CD4-positive, alpha-beta memory T cell (primary cell): ENCODE results near the gene ARMC9. TPM values are rescaled to one million over a fixed set of nuclear protein-coding genes. Genes with fewer than 3 reads are reported as not detected.
"Not testable (repeated sequence)": the region's sequence is repeated elsewhere in the genome, so short reads cannot be mapped to it uniquely, and the experiment has no call there.

ENCODE experiments used
- CTCF ChIA-PET: fragments of 350-600 bp; sonication (Branson Sonifier 250); formaldehyde crosslinking; loops from one replicate; lab custom pipeline; 2021; ENCODE audit warnings: inconsistent platforms; ENCODE audit not compliant: partially characterized antibody; lab: Charles Lee
- POLR2A ChIA-PET: fragments of 350-600 bp; sonication (Branson Sonifier 250); formaldehyde crosslinking; loops from one replicate; lab custom pipeline; 2021; ENCODE audit not compliant: partially characterized antibody; lab: Charles Lee
- DNase-seq, 5 donors: peaks; one replicate each; pipeline versions ENCODE4 v3.0.0 to v3.0.0-alpha.2; 2020 to 2022; ENCODE audit warnings: mixed read lengths in 1 of 5
- H3K27ac ChIP-seq: one replicate; pipeline ENCODE4 v1.7.0; 2013; ENCODE audit warnings: low read depth, low read length
- H3K27me3 ChIP-seq: 2 replicates; pipeline ENCODE4 v1.7.0; 2013; ENCODE audit warnings: mild to moderate bottlenecking, low read length, moderate library complexity; ENCODE audit not compliant: insufficient read depth
- H3K36me3 ChIP-seq: 2 replicates; pipeline ENCODE4 v1.7.0; 2013; ENCODE audit warnings: mild to moderate bottlenecking, low read length, moderate library complexity; ENCODE audit not compliant: insufficient read depth
- H3K4me1 ChIP-seq: 2 replicates; pipeline ENCODE4 v1.7.0; 2013; ENCODE audit warnings: mild to moderate bottlenecking, low read length, moderate library complexity; ENCODE audit not compliant: insufficient read depth
- H3K4me3 ChIP-seq, 2 donors: one replicate each; pipeline ENCODE4 v1.7.0; 2013; ENCODE audit warnings: low read length in 2 of 2, mild to moderate bottlenecking in 1 of 2
- H3K9me3 ChIP-seq, 2 donors: one replicate each; pipeline ENCODE4 v1.7.0; 2013; ENCODE audit warnings: low read length in 2 of 2, control low read depth in 1 of 2; ENCODE audit not compliant: control insufficient read depth in 1 of 2
- H3K27ac Mint-ChIP-seq, 7 donors: one replicate each; pipeline ENCODE4 v1.8.0; 2020 to 2021; ENCODE audit warnings: mixed read lengths in 7 of 7, mild to moderate bottlenecking in 6 of 7, inconsistent platforms in 3 of 7, moderate library complexity in 3 of 7
- H3K27me3 Mint-ChIP-seq, 2 donors: one replicate each; pipeline ENCODE4 v1.8.0; 2020 to 2021; ENCODE audit warnings: mixed read lengths in 2 of 2
- H3K36me3 Mint-ChIP-seq, 2 donors: one replicate each; pipeline ENCODE4 v1.8.0; 2020 to 2021; ENCODE audit warnings: mixed read lengths in 2 of 2, inconsistent platforms in 1 of 2, mild to moderate bottlenecking in 1 of 2
- H3K4me1 Mint-ChIP-seq, 4 donors: one replicate each; pipeline ENCODE4 v1.8.0; 2020 to 2021; ENCODE audit warnings: mixed read lengths in 4 of 4, mild to moderate bottlenecking in 1 of 4
- H3K4me3 Mint-ChIP-seq, 8 donors: one replicate each; pipeline ENCODE4 v1.8.0; 2020 to 2021; ENCODE audit warnings: mixed read lengths in 8 of 8, mild to moderate bottlenecking in 7 of 8, moderate library complexity in 6 of 8, inconsistent platforms in 3 of 8
- H3K9me3 Mint-ChIP-seq, 8 donors: one replicate each; pipeline ENCODE4 v1.8.0; 2020 to 2021; ENCODE audit warnings: mixed read lengths in 8 of 8, mild to moderate bottlenecking in 5 of 8, inconsistent platforms in 3 of 8, moderate library complexity in 1 of 8
- intact Hi-C: fragments of 100-400 bp; cut with micrococcal nuclease; formaldehyde crosslinking; loops from one replicate; pipeline ENCODE4 v1.15.1; 2023
- polyA plus RNA-seq, 2 donors: library from polyadenylated mRNA; unstranded; fragments of 300-500 nt; fragmentation: Illumina TruSeq; gene quantifications; one replicate each; pipeline ENCODE4 v1.2.3, GENCODE V29; 2021
- total RNA-seq, 2 experiments: library from RNA; stranded (reverse); gene quantifications; one replicate each; pipeline ENCODE4 v1.2.3, GENCODE V29; 2021

ARMC9 gene
- total and polyA plus RNA-seq, 4 experiments from 2014 or later = 0.50 to 1.4 (median 1.1) TPM; not detected in 1

DNA sequence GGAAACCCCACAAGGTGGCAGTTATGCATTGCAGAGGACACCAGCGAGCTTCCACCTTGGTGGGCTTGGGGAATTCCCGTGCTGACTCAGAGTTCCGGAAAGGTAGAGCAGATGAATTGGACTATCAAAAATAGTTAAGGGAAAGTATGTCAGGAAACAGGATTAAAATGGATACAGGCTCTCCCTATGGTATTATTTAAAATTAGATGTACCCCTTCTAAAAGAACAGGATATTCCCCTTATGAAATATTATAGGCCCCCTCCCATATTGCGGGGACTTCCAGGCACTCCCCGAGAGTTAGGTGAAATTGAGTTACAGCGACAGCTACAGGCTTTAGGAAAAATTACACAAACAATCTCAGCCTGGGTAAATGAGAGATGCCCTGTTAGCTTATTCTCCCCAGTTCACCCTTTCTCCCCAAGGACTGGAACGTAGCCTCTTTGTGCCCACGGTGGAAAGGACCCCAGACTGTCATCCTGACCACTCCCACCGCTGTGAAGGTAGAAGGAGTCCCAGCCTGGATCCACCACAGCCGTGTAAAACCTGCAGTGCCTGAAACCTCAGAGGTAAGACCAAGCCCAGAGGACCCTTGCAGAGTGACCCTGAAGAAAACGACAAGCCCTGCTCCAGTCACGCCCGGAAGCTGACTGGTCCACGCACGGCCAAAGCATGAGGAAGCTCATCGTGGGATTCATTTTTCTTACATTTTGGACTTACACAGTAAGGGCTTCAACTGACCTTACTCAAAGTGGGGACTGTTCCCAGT, 207.4 kb downstream of the ARMC9 start:
- H3K36me3 Mint-ChIP-seq, H3K27ac ChIP-seq, H3K4me1 ChIP-seq, H3K36me3 ChIP-seq, H3K9me3 ChIP-seq, H3K4me3 ChIP-seq, H3K27me3 ChIP-seq, POLR2A ChIA-PET: not testable (repeated sequence)
- CTCF ChIA-PET = interaction anchor here (0.7 to 2.9 kb wide), 6 partner anchors 31 to 303 kb away, joined by 3 to 12 read pairs (median 4); no protein-coding TSS in a partner anchor
- Mint-ChIP-seq H3K27ac (peak overlapping the region in 4 of 7 donors; percentile 17 to 78 (median 47)), H3K9me3 (peaks cover 0 to 16% (median 6%) of the 10 kb centered on the region in 8 donors), H3K4me3 (peak overlapping the region in 4 of 8 donors; percentile 9 to 56 (median 38)), H3K4me1 (peaks cover 7 to 20% (median 15%) of the 10 kb centered on the region in 4 donors), H3K27me3 (peaks cover 8 to 18% of the 10 kb centered on the region in 2 donors)
- peak in 3 of 5 donors; percentile 15 to 58 (median 16) for DNase-seq
- intact Hi-C loops = loop anchor here (1.0 kb wide), 1 partner anchor 301 kb away; no protein-coding TSS in a partner anchor

DNA sequence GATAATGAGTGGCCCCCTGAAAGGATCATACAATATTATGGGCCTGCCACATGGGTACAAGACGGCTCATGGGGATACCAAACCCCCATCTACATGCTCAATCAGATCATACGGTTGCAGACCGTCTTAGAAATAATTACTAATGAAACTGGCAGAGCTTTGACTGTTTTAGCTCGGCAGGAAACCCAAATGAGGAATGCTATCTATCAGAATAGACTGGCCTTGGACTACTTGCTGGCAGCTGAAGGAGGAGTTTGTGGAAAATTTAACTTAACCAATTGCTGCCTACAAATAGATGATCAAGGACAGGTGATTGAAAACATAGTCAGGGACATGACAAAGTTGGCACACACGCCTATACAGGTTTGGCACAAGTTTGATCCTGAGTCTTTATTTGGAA, 209.3 kb downstream of the ARMC9 start:
- H3K36me3 Mint-ChIP-seq, H3K27ac Mint-ChIP-seq, intact Hi-C loops, H3K4me3 ChIP-seq, H3K27ac ChIP-seq, H3K27me3 ChIP-seq, H3K4me3 Mint-ChIP-seq, H3K9me3 ChIP-seq, DNase-seq, H3K36me3 ChIP-seq, POLR2A ChIA-PET: not testable (repeated sequence)
- Mint-ChIP-seq H3K4me1 (peaks cover 10 to 28% (median 19%) of the 10 kb centered on the region in 4 donors), H3K9me3 (peaks cover 0 to 20% (median 8%) of the 10 kb centered on the region in 8 donors), H3K27me3 (peaks cover 16 to 23% of the 10 kb centered on the region in 2 donors)
- CTCF ChIA-PET = interaction anchor here (0.8 to 2.9 kb wide), 3 partner anchors 9 to 180 kb away, joined by 3 to 12 read pairs (median 4); no protein-coding TSS in a partner anchor
- peaks cover 19% of the 10 kb centered on the region for H3K4me1 ChIP-seq

DNA sequence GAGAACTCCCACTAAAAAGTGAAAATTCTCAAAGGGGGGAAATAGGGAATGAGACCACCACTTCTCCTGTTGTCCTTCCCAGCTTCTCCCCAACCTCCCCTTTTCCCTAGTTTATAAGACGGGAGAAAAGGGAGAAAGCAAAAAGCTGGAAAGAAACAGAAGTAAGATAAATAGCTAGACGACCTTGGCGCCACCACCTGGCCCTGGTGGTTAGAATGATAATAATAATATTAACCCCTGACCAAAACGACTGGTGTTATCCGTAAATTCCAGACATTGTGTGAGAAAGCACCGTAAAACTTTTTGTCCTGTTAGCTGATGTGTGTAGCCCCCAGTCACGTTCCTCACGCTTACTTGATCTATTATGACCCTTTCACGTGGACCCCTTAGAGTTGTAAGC, 209.9 kb downstream of the ARMC9 start:
- CTCF ChIA-PET = interaction anchor here (1.4 to 1.7 kb wide), 2 partner anchors 9 to 181 kb away, joined by 3 read pairs; no protein-coding TSS in a partner anchor
- H3K36me3 ChIP-seq, H3K27me3 ChIP-seq, H3K27ac Mint-ChIP-seq, intact Hi-C loops, DNase-seq, POLR2A ChIA-PET, H3K9me3 ChIP-seq, H3K27ac ChIP-seq, H3K36me3 Mint-ChIP-seq, H3K4me3 Mint-ChIP-seq, H3K4me3 ChIP-seq: not testable (repeated sequence)
- H3K4me1 Mint-ChIP-seq = peaks cover 10 to 29% (median 19%) of the 10 kb centered on the region in 4 donors
- H3K4me1 ChIP-seq = peaks cover 20% of the 10 kb centered on the region
- H3K27me3 Mint-ChIP-seq = peaks cover 19 to 25% of the 10 kb centered on the region in 2 donors
- H3K9me3 Mint-ChIP-seq = peaks cover 0 to 20% (median 8%) of the 10 kb centered on the region in 8 donors

DNA sequence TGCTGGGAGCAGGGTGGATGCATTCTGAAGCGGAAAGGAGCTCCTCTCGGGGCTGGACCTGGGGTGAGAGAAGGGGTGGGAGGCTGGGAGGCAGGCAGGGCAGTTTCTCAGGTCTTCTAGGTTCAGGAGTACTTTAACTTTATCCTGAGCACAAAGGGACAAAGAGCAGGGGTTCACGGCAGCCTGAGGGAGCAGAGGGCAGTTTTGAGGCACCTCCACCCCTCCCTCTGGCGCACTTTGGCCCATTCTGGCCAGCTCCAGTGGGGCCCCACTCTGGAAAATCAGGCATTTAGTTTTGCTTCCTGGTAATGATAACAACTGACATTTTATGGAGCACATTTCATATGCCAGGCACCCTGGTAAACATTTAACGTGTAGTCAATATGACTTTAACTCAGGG, 211.3 kb downstream of the ARMC9 start:
- Histone ChIP-seq H3K9me3 (no peaks in the 10 kb centered on the region), H3K4me1 (peaks cover 20% of the 10 kb centered on the region), H3K36me3 (no peaks in the 10 kb centered on the region), H3K27me3 (peaks cover 14% of the 10 kb centered on the region), H3K4me3 (no peak overlapping the region), H3K27ac (no peak overlapping the region)
- ChIA-PET CTCF (interaction anchor here (1.0 to 1.4 kb wide), 2 partner anchors 42 to 183 kb away, joined by 3 read pairs; no protein-coding TSS in a partner anchor), POLR2A (no interaction called here)
- DNase-seq = no peak
- Mint-ChIP-seq H3K4me1 (peaks cover 10 to 29% (median 19%) of the 10 kb centered on the region in 4 donors), H3K9me3 (peaks cover 0 to 20% (median 8%) of the 10 kb centered on the region in 8 donors), H3K27me3 (peaks cover 27 to 33% of the 10 kb centered on the region in 2 donors), H3K4me3 (no peak overlapping the region), H3K36me3 (peaks cover 2 to 9% of the 10 kb centered on the region in 2 donors), H3K27ac (no peak overlapping the region)
- intact Hi-C loops = no loop called here

DNA sequence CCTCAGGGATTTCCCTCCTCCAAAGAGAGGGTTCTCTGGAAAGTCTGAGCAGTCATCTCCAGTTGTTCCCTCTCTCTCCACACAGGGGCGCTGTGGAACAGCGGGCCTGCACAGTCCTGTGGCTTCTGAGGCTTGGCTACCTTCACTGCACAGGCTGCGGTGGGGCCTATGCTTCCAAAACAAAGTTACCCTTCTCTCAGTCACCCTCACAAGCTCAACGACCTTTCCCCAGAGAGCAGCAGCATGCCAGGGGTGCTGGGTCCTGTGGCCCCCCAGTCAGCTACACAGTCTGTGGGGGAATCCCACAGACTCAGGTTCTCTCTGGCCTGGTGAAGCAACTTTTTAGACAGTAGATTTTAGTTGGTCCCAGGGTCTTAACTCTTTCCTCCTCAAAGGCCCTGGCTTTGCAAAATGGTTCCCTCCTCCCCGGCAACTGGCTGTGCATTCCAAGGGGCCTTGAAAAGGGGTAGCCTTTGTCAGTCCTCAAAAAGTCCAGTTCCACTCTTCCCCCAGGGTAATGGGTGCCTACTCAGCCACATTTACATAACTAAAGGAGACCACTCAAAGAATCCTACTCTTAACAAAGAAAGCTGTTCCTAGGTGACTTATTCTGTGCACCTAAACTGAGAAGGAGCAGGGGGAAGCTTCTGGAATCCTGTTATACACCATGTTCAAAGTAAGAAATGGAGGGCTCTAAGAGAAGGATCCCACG, 212.0 kb downstream of the ARMC9 start:
- Mint-ChIP-seq H3K36me3 (peaks cover 2 to 9% of the 10 kb centered on the region in 2 donors), H3K27me3 (peaks cover 29 to 34% of the 10 kb centered on the region in 2 donors), H3K4me3 (no peak overlapping the region), H3K9me3 (peaks cover 0 to 20% (median 8%) of the 10 kb centered on the region in 8 donors), H3K4me1 (peaks cover 10 to 25% (median 16%) of the 10 kb centered on the region in 4 donors), H3K27ac (no peak overlapping the region)
- no peak for DNase-seq
- CTCF ChIA-PET = interaction anchor here (1.0 to 1.4 kb wide), 2 partner anchors 41 kb away, joined by 3 to 4 read pairs; no protein-coding TSS in a partner anchor
- Histone ChIP-seq H3K4me3 (no peak overlapping the region), H3K36me3 (no peaks in the 10 kb centered on the region), H3K27me3 (peaks cover 14% of the 10 kb centered on the region), H3K27ac (no peak overlapping the region), H3K9me3 (no peaks in the 10 kb centered on the region), H3K4me1 (peaks cover 20% of the 10 kb centered on the region)
- intact Hi-C loops = no loop called here
- POLR2A ChIA-PET = no interaction called here

DNA sequence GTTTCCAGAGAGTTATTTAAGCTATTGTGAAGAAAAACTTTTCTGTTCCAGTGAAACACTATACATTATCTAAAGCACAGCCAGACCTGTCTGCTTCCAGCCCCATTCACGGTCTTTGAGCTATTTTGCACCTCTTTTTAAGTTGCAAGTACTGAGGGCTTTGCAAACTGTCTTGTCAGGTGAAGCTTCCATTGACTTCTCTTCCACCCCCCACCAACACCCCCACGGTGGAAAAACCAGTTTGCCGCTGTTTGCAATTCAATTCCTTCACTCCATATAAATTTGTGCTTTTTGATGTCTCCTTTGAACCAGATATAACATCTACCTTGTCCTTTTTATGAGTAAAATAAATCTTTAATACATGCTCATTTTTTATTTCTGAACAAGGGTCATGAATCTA, 212.8 kb downstream of the ARMC9 start:
- no peak for DNase-seq

More for the DNA sequence above, 212.8 kb downstream of the ARMC9 start:
- Histone ChIP-seq H3K4me1 (peaks cover 15% of the 10 kb centered on the region), H3K27ac (no peak overlapping the region), H3K9me3 (no peaks in the 10 kb centered on the region), H3K4me3 (no peak overlapping the region), H3K36me3 (no peaks in the 10 kb centered on the region), H3K27me3 (peaks cover 14% of the 10 kb centered on the region)
- peaks cover 5 to 18% (median 9%) of the 10 kb centered on the region in 4 donors for H3K4me1 Mint-ChIP-seq
- ChIA-PET CTCF (interaction anchor here (1.4 kb wide), 1 partner anchor 40 kb away, joined by 4 read pairs; no protein-coding TSS in a partner anchor), POLR2A (no interaction called here)
- H3K36me3 Mint-ChIP-seq = peaks cover 2 to 9% of the 10 kb centered on the region in 2 donors
- H3K27ac Mint-ChIP-seq = peak overlapping the region in 1 of 7 donors; percentile 41
- peaks cover 29 to 37% of the 10 kb centered on the region in 2 donors for H3K27me3 Mint-ChIP-seq
- peaks cover 0 to 20% (median 8%) of the 10 kb centered on the region in 8 donors for H3K9me3 Mint-ChIP-seq
- intact Hi-C loops = no loop called here
- H3K4me3 Mint-ChIP-seq = peak overlapping the region in 6 of 8 donors; percentile 41 to 79 (median 68)
